Loucy (cell line): ENCODE data around the gene ATP5ME.

Experiments
- H2AFZ ChIP-seq: fragments of 200-600 bp; sonication (generic); 2 replicates; pipeline ENCODE4 v1.6.0; 2016; ENCODE audit warnings: antibody characterized with exemption, mild to moderate bottlenecking, low read length, moderate library complexity
- H3F3A ChIP-seq: fragments of 200-600 bp; 2 replicates; pipeline ENCODE4 v1.6.0; 2016; ENCODE audit warnings: antibody characterized with exemption, low read depth, mild to moderate bottlenecking
- H3K27me3 ChIP-seq: fragments of 200-600 bp; sonication (generic); 2 replicates; pipeline ENCODE4 v1.6.1; 2014; ENCODE audit warnings: low read length, mild to moderate bottlenecking; ENCODE audit not compliant: insufficient read depth, poor library complexity, severe bottlenecking
- H3K36me3 ChIP-seq: fragments of 200-600 bp; sonication (generic); 2 replicates; pipeline ENCODE4 v1.6.1; 2016; ENCODE audit warnings: low read length; ENCODE audit not compliant: insufficient read depth
- H3K4me1 ChIP-seq: fragments of 200-600 bp; sonication (generic); 2 replicates; pipeline ENCODE4 v1.5.1; 2014; ENCODE audit warnings: low read length, mild to moderate bottlenecking; ENCODE audit not compliant: insufficient read depth, poor library complexity, severe bottlenecking
- H3K4me2 ChIP-seq: fragments of 200-600 bp; sonication (generic); 2 replicates; pipeline ENCODE4 v1.6.0; 2014; ENCODE audit warnings: antibody characterized with exemption, low read length, low read depth, mild to moderate bottlenecking; ENCODE audit not compliant: poor library complexity, severe bottlenecking
- H3K4me3 ChIP-seq: fragments of 200-600 bp; sonication (generic); 2 replicates; pipeline ENCODE4 v1.5.1; 2014; ENCODE audit warnings: low read length, mild to moderate bottlenecking, mixed read lengths; ENCODE audit not compliant: poor library complexity, severe bottlenecking
- H3K79me2 ChIP-seq: fragments of 200-600 bp; sonication (generic); 2 replicates; pipeline ENCODE4 v1.6.1; 2014; ENCODE audit warnings: low read length; ENCODE audit not compliant: insufficient read depth
- H3K9ac ChIP-seq: fragments of 200-600 bp; sonication (generic); 2 replicates; pipeline ENCODE4 v1.6.0; 2014; ENCODE audit warnings: mild to moderate bottlenecking, low read depth, low read length, moderate library complexity; ENCODE audit not compliant: poor library complexity, severe bottlenecking
- H3K9me2 ChIP-seq: fragments of 200-600 bp; sonication (generic); replicated peaks from 2 replicates; pipeline ENCODE4 v1.6.1; 2016; ENCODE audit warnings: low read depth, low read length, mixed read lengths
- H3K9me3 ChIP-seq: fragments of 200-600 bp; sonication (generic); 2 replicates; pipeline ENCODE4 v1.6.1; 2014; ENCODE audit warnings: mild to moderate bottlenecking, antibody characterized with exemption, low read length, low read depth; ENCODE audit not compliant: insufficient read depth
- H4K20me1 ChIP-seq: fragments of 200-600 bp; sonication (generic); 2 replicates; pipeline ENCODE4 v1.6.0; 2014; ENCODE audit warnings: antibody characterized with exemption, low read length, mild to moderate bottlenecking; ENCODE audit not compliant: insufficient read depth, poor library complexity, severe bottlenecking
- EZH2phosphoT487 ChIP-seq: fragments of 200-600 bp; IDR thresholded peaks from 2 replicates; pipeline ENCODE4 v1.6.1; 2018; ENCODE audit warnings: antibody characterized with exemption, mild to moderate bottlenecking, moderate library complexity, borderline replicate concordance
- TF ChIP-seq, protein P1 (sequence below): fragments of 200-600 bp; sonication (generic); conservative IDR thresholded peaks from 2 replicates; pipeline ENCODE4 v1.5.1; 2014; ENCODE audit warnings: mild to moderate bottlenecking, antibody characterized with exemption, low read length

Gene ATP5ME

DNA sequence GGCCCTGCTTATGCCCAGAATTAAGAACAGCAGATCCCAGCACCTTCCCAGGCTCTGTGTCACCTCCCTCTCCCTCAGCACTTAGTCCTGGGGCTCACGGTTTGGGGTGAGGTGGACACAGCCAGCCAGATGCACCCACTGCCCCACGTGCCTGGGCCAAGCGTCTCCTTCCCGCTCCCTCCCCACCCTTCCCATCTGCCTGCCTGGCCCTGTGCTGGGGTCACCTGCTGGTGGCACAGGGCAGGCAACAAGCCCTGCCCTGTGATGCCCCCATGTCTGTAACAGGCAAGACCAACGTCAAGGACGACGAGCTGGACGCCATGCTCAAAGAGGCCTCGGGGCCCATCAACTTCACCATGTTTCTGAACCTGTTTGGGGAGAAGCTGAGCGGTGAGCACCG lies 5.6 kb upstream of the ATP5ME start:
- Histone ChIP-seq H3K9me2 (no peaks in the 10 kb centered on the region), H3K36me3 (no peaks in the 10 kb centered on the region), H3K4me3 (no peak overlapping the region), H3K79me2 (peaks cover 6% of the 10 kb centered on the region; the same call in 1 of the 2 replicates), H3K4me2 (no peak overlapping the region), H3K27me3 (no peaks in the 10 kb centered on the region), H2AFZ (no peak overlapping the region), H3K9ac (no peak overlapping the region), H4K20me1 (no peaks in the 10 kb centered on the region), H3K4me1 (peaks cover 15% of the 10 kb centered on the region), H3K9me3 (no peaks in the 10 kb centered on the region), H3F3A (no peaks in the 10 kb centered on the region)
- TF ChIP-seq, protein P1, sequence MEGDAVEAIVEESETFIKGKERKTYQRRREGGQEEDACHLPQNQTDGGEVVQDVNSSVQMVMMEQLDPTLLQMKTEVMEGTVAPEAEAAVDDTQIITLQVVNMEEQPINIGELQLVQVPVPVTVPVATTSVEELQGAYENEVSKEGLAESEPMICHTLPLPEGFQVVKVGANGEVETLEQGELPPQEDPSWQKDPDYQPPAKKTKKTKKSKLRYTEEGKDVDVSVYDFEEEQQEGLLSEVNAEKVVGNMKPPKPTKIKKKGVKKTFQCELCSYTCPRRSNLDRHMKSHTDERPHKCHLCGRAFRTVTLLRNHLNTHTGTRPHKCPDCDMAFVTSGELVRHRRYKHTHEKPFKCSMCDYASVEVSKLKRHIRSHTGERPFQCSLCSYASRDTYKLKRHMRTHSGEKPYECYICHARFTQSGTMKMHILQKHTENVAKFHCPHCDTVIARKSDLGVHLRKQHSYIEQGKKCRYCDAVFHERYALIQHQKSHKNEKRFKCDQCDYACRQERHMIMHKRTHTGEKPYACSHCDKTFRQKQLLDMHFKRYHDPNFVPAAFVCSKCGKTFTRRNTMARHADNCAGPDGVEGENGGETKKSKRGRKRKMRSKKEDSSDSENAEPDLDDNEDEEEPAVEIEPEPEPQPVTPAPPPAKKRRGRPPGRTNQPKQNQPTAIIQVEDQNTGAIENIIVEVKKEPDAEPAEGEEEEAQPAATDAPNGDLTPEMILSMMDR: no peak

DNA sequence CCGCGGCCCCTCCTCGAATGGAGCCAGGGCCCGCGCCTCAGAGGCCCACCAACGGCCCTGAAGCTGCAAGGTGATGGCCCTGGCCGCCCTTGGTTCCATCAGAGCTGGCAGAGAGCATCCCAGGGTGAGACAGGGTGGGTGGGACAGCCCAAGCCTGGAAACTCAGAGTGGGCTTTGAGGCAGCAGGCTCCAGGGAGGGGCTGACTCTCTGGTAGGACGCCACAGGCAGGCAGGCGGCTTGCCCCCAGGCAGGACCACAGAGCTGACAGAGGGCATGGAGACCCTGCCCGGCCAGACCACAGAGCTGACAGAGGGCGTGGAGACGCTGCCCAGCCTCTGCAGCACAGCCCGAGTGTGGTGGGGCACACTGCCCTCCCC lies 5.0 kb upstream of the ATP5ME start:
- no peaks in the 10 kb centered on the region for H3K9me2 ChIP-seq
- no peak overlapping the region for H3K4me3 ChIP-seq
- H3K79me2 ChIP-seq: peaks cover 6% of the 10 kb centered on the region; the same call in 1 of the 2 replicates
- no peaks in the 10 kb centered on the region for H3K27me3 ChIP-seq
- no peak overlapping the region for H3K4me2 ChIP-seq
- H3K9me3 ChIP-seq: no peaks in the 10 kb centered on the region
- TF ChIP-seq, protein P1: no peak
- no peak for TF ChIP-seq EZH2phosphoT487
- no peaks in the 10 kb centered on the region for H3F3A ChIP-seq
- no peak overlapping the region for H2AFZ ChIP-seq
- no peaks in the 10 kb centered on the region for H4K20me1 ChIP-seq
- no peaks in the 10 kb centered on the region for H3K36me3 ChIP-seq
- H3K9ac ChIP-seq: no peak overlapping the region
- peaks cover 15% of the 10 kb centered on the region for H3K4me1 ChIP-seq

DNA sequence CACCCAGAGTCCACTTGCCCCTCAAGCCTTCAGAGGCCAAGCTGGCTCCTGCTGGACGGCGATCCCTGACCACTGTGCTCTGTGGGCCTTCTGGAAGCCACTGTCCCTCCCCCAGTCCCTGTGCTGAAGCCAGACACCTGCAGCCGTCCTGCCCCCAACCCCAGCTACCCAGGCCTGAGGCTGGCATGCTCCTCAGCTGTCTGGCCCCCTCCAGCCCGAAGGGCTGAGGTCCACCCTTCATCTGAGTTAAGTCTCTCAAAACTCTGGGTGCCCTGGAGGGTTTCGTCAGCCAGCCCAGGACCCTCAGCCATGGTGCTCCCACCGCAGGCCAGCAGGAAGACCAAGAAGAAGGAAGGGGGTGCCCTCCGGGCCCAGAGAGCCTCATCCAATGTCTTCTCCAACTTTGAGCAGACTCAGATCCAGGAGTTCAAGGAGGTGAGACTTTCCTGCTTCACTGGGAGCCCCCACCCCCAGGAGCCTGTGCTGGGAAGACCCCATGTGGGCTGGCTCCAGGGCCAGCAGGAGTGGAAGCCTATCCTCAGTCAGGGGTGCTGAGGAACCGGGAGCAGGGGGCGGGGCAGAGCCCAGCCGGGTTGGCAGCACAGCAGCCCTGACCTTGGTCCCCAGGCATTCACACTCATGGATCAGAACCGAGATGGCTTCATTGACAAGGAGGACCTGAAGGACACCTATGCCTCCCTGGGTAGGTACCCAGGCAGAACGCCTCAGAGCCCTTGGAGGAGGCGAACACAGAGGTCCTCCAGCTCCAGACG lies 4.4 kb upstream of the ATP5ME start:
- H3K79me2 ChIP-seq: peaks cover 9% of the 10 kb centered on the region
- peaks cover 17% of the 10 kb centered on the region for H3K4me1 ChIP-seq
- no peak overlapping the region for H2AFZ ChIP-seq
- H4K20me1 ChIP-seq: peaks cover 2% of the 10 kb centered on the region
- no peaks in the 10 kb centered on the region for H3F3A ChIP-seq
- H3K27me3 ChIP-seq: no peaks in the 10 kb centered on the region
- no peaks in the 10 kb centered on the region for H3K36me3 ChIP-seq
- no peaks in the 10 kb centered on the region for H3K9me2 ChIP-seq
- no peak for TF ChIP-seq EZH2phosphoT487
- TF ChIP-seq, protein P1: no peak
- H3K4me3 ChIP-seq: no peak overlapping the region
- H3K9ac ChIP-seq: no peak overlapping the region
- no peak overlapping the region for H3K4me2 ChIP-seq
- no peaks in the 10 kb centered on the region for H3K9me3 ChIP-seq
